Upper lobe of right lung (tissue), 1 donor: ENCODE measurements around the gene RFC5. TPM values are rescaled to one million over a fixed set of nuclear protein-coding genes. Genes with fewer than 3 reads are reported as not detected.

ENCODE experiments used
- ATAC-seq: fragments of 200-7000 bp; cut with Tn5 transposase; one replicate; pipeline ENCODE4 v1.9.1; 2020; ENCODE audit warnings: mild to moderate bottlenecking, moderate library complexity
- DNase-seq: peaks from one replicate; pipeline ENCODE4 v3.0.0-alpha.2; 2020
- H3K27ac ChIP-seq: fragments of 200-600 bp; one replicate; pipeline ENCODE4 v1.8.0; 2022
- H3K27me3 ChIP-seq: fragments of 200-600 bp; one replicate; pipeline ENCODE4 v1.8.0; 2022; ENCODE audit warnings: mild to moderate bottlenecking
- H3K36me3 ChIP-seq: fragments of 200-600 bp; one replicate; pipeline ENCODE4 v1.8.0; 2022
- H3K4me1 ChIP-seq: fragments of 200-600 bp; one replicate; pipeline ENCODE4 v1.8.0; 2022
- H3K4me3 ChIP-seq: fragments of 200-600 bp; one replicate; pipeline ENCODE4 v1.8.0; 2022; ENCODE audit warnings: mild to moderate bottlenecking
- H3K9me3 ChIP-seq: fragments of 200-600 bp; one replicate; pipeline ENCODE4 v1.8.0; 2022
- CTCF ChIP-seq: fragments of 200-600 bp; IDR thresholded peaks from one replicate; pipeline ENCODE4 v1.8.0; 2022; ENCODE audit warnings: antibody characterized with exemption
- intact Hi-C: fragments of 100-400 bp; cut with DNase I; formaldehyde crosslinking; loops from one replicate; pipeline ENCODE4 v1.11.0; 2022
- total RNA-seq: library from RNA; stranded (reverse); fragmentation: NEBNext Ultra II Directional; extraction: Animal tissue kit (Norgen Biotek cat#: 25700); gene quantifications from one replicate; pipeline ENCODE4 v1.2.1, GENCODE V29; 2021
- donor health status: DM: no; HTN: yes; CAD: no; lungs with severe emphysema.

Gene RFC5
- total RNA-seq, 1 donor from 2014 or later = 8.0 TPM

GRCh38 chr12:117980616-117981015, 35.9 kb upstream of the RFC5 start:
- Histone ChIP-seq H3K4me1 (no peaks in the 10 kb centered on the region), H3K9me3 (no peaks in the 10 kb centered on the region), H3K27me3 (no peaks in the 10 kb centered on the region), H3K27ac (no peak overlapping the region), H3K36me3 (no peaks in the 10 kb centered on the region), H3K4me3 (no peak overlapping the region)
- intact Hi-C loops = no loop called here
- DNase-seq = no peak
- ATAC-seq = no peak
- no peak for TF ChIP-seq CTCF

GRCh38 chr12:117981267-117981666, 35.2 kb upstream of the RFC5 start:
- DNase-seq = no peak
- Histone ChIP-seq H3K36me3 (no peaks in the 10 kb centered on the region), H3K4me3 (no peak overlapping the region), H3K9me3 (no peaks in the 10 kb centered on the region), H3K27me3 (no peaks in the 10 kb centered on the region), H3K27ac (no peak overlapping the region), H3K4me1 (no peaks in the 10 kb centered on the region)
- no peak for ATAC-seq
- intact Hi-C loops = no loop called here
- TF ChIP-seq CTCF = no peak

GRCh38 chr12:117985182-117985581, 31.3 kb upstream of the RFC5 start:
- DNase-seq (no peak), ATAC-seq (no peak)
- Histone ChIP-seq H3K27ac (no peak overlapping the region), H3K27me3 (no peaks in the 10 kb centered on the region), H3K4me1 (no peaks in the 10 kb centered on the region), H3K9me3 (no peaks in the 10 kb centered on the region), H3K36me3 (no peaks in the 10 kb centered on the region), H3K4me3 (no peak overlapping the region)
- no peak for TF ChIP-seq CTCF
- intact Hi-C loops = no loop called here

- no peak overlapping the region for H3K27ac ChIP-seq
- DNase-seq (no peak), ATAC-seq (no peak)
- TF ChIP-seq CTCF = no peak
- no peaks in the 10 kb centered on the region for H3K4me1 ChIP-seq
- no peak overlapping the region for H3K4me3 ChIP-seq
- H3K27me3 ChIP-seq = no peaks in the 10 kb centered on the region
- H3K9me3 ChIP-seq = no peaks in the 10 kb centered on the region
- H3K36me3 ChIP-seq = no peaks in the 10 kb centered on the region
- intact Hi-C loops = no loop called here
Measured at GRCh38 chr12:117986705-117987469, 29.6 kb upstream of the RFC5 start.

DNA sequence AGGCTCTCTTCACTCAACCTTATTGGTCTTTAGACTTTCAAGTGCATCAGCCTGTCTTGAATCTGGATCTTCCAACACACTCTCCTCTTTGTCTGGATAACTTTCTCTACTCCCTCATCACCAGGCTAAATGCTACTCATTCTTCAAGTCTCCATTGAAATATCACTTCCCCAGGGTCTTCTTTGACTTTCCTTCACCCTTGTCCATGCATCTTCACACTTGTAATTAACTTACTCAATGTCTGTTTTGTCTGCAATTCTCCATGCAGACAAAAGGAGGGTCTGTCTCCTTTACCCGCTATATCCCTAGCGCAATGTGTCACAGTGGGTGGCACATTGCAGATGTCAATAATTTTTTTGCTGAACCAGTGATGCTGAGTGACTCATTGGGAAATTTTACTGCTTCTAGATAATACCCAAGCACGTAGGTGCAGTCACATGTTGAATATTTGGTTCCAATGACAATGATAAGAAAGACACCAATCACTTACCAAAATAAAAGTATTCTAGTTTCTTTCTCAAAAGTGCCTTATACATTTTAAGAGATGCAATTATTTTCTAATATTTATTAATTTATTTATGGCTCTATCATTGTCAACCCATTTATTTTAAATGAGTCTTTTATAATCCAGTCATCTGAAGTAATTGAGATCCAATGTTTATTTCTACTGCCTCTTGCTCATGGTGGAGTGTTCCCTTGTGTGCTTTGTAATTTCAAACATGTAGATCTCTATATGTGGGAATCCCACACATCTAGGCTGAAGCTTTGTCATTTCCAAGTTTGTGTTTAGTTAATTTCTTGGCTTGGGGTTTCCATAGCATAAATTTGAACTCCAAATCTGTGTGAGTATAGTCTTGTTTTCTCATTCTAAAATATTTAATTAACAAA, 21.7 kb upstream of the RFC5 start:
- no peak for TF ChIP-seq CTCF
- intact Hi-C loops = no loop called here
- DNase-seq (no peak), ATAC-seq (no peak)
- Histone ChIP-seq H3K27me3 (no peaks in the 10 kb centered on the region), H3K36me3 (no peaks in the 10 kb centered on the region), H3K9me3 (no peaks in the 10 kb centered on the region), H3K27ac (no peak overlapping the region), H3K4me3 (no peak overlapping the region), H3K4me1 (no peaks in the 10 kb centered on the region)
